VCaP (cell line): ENCODE measurements around the gene GFRA1.

ENCODE experiments used
- H3K27ac ChIP-seq: fragments of 450-650 bp; 2 replicates; pipeline ENCODE4 v1.5.1; 2017
- TF ChIP-seq, protein P1 (sequence below): fragments of 450-650 bp; conservative IDR thresholded peaks from 2 replicates; pipeline ENCODE4 v1.5.1; 2017; ENCODE audit warnings: mild to moderate bottlenecking, moderate library complexity

Gene GFRA1

DNA sequence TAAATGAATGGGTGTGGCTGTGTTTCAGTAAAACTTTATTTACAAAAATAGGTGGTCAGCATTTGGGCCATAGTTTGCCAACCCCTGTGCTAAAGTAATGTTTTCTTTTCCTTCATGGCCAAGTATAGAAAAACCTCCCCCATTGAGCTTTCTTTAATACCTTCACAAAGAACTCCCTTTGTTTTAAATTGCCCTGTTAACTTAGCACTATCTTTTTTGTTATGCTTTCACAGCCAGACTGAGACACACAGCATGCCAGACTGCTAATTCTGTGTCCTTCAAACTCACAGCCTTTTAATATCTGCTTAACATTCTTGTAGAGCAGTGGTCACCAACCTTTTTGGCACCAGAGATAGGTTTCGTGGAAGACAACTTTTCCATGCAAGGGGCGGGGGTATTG, 78.0 kb downstream of the GFRA1 start:
- TF ChIP-seq, protein P1, sequence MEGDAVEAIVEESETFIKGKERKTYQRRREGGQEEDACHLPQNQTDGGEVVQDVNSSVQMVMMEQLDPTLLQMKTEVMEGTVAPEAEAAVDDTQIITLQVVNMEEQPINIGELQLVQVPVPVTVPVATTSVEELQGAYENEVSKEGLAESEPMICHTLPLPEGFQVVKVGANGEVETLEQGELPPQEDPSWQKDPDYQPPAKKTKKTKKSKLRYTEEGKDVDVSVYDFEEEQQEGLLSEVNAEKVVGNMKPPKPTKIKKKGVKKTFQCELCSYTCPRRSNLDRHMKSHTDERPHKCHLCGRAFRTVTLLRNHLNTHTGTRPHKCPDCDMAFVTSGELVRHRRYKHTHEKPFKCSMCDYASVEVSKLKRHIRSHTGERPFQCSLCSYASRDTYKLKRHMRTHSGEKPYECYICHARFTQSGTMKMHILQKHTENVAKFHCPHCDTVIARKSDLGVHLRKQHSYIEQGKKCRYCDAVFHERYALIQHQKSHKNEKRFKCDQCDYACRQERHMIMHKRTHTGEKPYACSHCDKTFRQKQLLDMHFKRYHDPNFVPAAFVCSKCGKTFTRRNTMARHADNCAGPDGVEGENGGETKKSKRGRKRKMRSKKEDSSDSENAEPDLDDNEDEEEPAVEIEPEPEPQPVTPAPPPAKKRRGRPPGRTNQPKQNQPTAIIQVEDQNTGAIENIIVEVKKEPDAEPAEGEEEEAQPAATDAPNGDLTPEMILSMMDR = no peak
- H3K27ac ChIP-seq = no peak overlapping the region

DNA sequence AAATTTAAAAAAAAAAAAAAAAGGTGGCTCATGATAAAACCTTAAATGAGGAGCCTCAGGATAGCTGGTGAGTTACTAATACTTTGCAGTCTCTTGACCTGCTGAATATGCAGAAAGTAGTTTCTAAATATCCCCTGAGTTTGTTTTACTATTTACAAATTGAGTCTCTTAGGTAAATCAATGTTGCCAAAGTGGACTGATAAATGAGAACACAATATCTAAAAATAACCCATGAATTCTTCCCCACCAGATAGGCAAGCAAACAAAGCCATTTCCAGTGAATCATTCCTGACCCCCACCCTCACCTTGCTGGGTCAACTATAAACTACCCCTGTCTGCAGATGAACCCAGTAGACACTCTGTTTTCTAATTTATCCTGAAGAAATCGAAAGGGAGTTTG, 78.9 kb downstream of the GFRA1 start:
- TF ChIP-seq, protein P1 = no peak
- H3K27ac ChIP-seq = no peak overlapping the region

DNA sequence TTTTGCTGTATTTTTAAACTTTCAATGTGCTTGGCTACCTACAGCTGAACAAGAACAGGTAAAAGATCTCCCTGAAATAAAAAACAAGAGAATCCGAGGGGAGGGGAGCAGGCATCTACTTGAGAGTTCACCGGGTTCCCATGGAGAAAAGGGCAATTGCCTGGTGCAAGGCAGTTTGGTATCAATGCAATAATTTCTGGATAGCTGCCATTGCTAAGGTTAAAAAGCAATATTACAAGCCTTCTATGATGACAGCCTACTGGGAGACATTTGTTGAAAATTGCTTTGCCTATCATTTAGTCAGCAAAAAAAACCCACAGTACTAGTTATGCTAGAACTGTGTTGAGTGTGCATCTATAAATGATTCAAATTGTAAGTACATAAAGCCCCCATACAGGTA, 82.1 kb downstream of the GFRA1 start:
- H3K27ac ChIP-seq = no peak overlapping the region
- TF ChIP-seq, protein P1 = no peak

DNA sequence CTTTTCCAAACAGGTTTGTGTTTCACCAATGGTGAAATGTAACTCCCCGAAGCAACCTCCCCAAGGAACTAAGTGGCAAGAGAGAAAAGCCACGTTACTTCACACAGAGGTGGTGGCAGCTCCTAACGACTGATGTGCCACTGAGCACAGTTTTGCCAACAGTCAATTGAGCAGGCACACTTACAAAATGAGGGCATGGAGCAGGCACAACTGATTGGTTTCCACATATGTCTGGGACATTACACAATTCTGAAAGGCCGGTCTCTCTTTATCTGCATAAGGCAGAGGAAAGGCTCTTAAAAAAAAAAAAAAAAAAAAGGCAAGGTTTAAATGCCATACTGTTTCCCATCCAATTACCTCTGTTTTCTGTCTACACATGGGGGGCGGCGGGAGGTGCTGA, 86.7 kb downstream of the GFRA1 start:
- H3K27ac ChIP-seq = no peak overlapping the region
- TF ChIP-seq, protein P1 = no peak

DNA sequence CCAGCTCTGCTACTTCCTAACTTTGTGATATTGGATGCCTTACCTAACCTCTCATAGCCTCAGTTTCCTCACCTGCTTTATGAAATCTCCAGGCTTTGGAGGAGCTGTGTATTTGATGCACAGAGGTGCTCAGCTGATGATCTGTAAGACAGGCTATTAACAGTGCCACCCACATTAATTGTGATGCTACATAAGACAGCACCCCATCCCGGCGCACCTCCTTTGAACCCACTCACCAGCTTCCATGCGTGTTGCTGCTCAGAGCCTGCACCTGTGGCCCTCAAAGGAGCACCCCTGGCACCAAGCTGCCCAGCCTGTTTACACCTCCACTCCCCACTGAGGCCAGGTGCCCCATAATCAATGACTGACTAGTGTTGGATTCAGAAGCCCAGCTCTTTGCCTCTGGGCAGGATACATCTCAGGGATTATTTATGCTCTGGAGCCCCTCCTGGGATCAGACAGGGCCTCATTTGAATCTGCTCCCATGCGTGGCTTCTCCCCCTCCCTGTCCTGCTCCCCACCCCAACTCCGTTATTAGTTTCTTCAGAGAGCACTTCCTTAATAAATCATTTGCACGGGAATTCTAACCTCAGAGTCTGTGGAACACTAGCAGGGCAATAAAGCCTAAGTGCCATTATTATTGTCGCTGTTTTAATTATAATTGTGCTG, 87.7 kb downstream of the GFRA1 start:
- no peak overlapping the region for H3K27ac ChIP-seq
- TF ChIP-seq, protein P1 = no peak

DNA sequence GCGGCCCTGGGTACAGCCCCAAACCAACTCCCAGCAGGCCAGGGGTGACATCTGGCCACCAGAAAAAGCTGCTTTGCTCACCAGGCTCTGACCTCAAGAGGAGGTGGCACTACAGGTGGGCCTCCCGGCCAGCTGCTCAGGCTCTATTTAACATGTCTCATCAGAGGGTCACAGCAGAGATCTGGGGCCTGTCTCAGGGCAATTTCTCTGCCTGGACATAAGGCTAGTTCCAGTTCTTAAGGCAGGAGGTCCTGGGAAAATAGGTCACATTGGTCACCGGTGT, 88.6 kb downstream of the GFRA1 start:
- TF ChIP-seq, protein P1 = no peak
- H3K27ac ChIP-seq = no peak overlapping the region

DNA sequence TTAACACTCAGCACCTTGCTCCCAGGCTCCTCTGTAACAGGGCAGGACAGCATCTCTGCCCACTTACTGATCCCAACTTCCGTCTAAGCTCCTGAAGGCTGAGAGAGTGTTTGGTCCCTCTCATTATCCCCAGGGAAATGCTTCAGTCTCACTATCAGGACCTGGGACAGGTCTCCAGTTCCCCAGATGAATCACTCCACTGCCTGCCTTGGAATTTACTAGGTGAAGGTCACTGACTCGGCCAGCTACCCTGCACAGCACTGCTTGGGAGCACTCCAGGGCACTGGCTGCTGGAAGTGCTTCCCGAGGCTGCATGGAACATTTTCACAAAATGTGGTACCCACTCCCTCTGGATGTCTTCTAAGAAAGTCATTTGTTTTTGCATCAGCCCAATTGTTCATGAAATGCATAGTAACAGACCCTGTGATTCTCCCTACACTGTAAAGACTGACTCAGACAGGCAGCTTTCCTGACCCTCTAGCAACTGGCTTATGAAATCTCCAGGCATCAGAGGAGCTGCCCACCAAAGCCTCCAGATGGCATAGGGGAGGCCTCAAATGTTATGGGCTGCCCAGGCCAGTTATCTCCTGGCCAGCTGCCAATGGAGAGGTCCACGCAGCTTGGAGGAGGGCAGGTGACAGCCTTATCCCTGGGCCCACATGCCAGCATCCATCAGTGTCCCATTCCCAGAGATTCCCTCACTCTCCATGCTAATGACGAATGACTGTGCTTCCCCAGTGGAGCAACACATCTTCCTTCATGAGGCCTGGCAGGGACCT, 89.1 kb downstream of the GFRA1 start:
- TF ChIP-seq, protein P1 = no peak

More for the DNA sequence above, 89.1 kb downstream of the GFRA1 start:
- H3K27ac ChIP-seq = no peak overlapping the region
